ENCODE data around the gene SCGB1D2.
"Not testable (repeated sequence)": the region's sequence is repeated elsewhere in the genome, so short reads cannot be mapped to it uniquely, and the experiment has no call there.

Gene SCGB1D2

DNA sequence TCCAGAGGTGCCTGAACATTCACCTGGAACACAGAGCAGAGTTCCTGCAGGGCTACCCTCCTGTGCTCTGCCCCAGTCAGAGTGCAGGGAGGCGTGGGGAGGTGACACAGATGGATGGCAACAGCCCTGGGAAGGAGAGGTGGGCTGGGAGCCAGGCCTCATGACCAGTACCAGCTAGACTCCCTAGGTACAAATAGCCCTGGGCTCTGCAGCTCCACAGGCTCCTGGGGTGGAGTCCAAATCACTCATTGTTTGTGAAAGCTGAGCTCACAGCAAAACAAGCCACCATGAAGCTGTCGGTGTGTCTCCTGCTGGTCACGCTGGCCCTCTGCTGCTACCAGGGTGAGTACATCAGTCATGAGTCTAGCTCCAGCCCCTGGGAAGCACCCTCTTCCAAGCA, at the start of gene SCGB1D2:
Gene SCGB1D2, plus strand, starts transcription at position 219 of the 400 bp plus-strand sequence. Its CDS starts 69 bp downstream, at position 288.
- no peak for DNase-seq

DNA sequence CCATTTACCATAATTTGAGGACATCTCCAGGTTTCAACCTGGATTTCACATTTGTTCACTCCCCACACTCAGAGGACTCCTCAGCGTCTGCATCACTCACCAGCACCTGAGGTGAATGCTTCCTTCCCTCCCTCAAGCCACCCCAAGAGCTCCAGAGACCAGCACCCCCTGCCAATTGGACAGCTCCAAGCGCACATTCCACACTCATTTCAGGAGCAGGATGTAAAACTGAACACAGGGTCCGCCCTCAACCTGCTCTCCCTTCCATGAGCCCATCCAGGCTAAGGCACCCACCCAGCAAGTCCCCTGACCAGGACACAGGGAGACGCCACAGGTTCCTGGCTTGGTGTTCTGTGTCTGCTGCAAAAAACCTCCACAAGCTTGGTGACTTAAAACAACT, 48.1 kb upstream of the SCGB1D2 start:
- no peak for DNase-seq

DNA sequence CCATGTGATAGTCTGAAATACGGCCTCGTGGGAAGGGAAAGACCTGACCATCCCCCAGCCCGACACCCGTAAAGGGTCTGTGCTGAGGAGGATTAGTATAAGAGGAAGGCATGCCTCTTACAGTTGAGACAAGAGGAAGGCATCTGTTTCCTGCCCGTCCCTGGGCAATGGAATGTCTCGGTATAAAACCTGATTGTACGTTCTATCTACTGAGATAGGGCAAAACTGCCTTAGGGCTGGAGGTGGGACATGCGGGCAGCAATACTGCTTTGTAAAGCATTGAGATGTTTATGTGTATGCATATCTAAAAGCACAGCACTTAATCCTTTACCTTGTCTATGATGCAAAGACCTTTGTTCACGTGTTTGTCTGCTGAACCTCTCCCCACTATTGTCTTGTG, 47.0 kb upstream of the SCGB1D2 start:
- DNase-seq, result not testable (repeated sequence)

- no peak for DNase-seq
Observed at GRCh38 chr11:62195945-62196344, 46.1 kb upstream of the SCGB1D2 start.

- DNase-seq, result not testable (repeated sequence)
Observed at GRCh38 chr11:62197400-62197799, 44.6 kb upstream of the SCGB1D2 start.

GRCh38 chr11:62201376-62201775, 40.7 kb upstream of the SCGB1D2 start:
- no peak for DNase-seq

DNA sequence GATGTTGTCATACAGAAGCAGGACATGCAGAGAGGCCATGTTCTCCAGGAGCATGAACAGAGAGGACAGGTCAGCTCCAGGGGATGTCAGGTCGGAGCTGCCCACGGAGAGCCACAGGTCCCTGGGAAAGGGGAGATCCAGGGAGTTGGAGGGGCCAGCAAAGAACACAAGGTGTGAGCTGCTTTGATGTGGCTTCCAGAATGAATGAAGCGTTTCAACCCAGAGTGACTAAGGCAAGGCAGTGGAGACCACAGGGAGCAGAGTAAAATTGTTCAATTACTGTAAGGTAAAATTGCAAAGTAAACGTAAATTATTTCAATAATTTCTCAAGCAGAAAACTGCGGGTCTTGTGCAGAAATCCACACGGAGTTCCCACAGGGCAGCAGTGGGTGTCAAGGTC, 39.1 kb upstream of the SCGB1D2 start:
- no peak for DNase-seq

- DNase-seq, result no peak
Observed at GRCh38 chr11:62204430-62204829, 37.6 kb upstream of the SCGB1D2 start.

GRCh38 chr11:62205441-62205840, 36.6 kb upstream of the SCGB1D2 start:
- no peak for DNase-seq

GRCh38 chr11:62206276-62207066, 35.6 kb upstream of the SCGB1D2 start:
- not testable (repeated sequence) for DNase-seq

- DNase-seq, result no peak
Observed at GRCh38 chr11:62208785-62209144, 33.3 kb upstream of the SCGB1D2 start.

GRCh38 chr11:62217191-62217748, 24.8 kb upstream of the SCGB1D2 start:
- no peak for DNase-seq

DNA sequence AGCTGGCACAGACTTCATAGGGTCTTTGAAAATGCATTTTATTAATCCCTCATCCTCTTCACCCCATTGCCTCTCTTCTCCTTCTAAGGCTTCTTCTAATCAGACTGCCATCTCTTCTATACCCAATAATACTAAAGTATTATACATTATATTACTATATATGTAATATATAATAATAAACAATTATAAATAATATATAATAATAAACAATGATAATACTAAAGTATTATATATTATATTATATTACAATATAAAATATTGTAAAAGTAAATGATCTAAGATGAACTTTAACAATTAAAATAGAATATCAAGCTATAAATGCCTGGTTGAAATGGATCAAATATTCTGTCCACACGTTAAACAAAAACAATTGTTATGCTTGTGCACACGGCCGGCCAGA, 20.5 kb upstream of the SCGB1D2 start:
- no peak for DNase-seq

DNA sequence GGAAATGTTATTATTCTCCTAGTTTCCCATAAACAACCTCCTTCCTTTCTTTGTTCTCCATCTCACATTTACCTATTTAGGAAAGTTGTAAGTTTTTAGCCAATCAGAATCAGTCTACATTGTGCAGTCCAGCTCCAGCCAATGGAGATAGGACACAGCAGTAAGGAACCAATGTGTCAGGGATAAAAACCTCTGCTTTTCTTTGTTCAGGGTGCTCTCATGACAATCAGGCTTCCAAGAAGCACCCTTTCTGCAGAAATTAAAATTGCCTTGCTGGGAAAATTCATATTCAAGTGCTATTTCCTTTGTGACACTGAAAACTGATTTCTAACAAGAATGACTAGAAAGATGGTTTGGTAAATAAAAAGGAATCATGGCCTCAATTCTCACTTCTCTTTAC, 18.9 kb upstream of the SCGB1D2 start:
- DNase-seq, result no peak

DNA sequence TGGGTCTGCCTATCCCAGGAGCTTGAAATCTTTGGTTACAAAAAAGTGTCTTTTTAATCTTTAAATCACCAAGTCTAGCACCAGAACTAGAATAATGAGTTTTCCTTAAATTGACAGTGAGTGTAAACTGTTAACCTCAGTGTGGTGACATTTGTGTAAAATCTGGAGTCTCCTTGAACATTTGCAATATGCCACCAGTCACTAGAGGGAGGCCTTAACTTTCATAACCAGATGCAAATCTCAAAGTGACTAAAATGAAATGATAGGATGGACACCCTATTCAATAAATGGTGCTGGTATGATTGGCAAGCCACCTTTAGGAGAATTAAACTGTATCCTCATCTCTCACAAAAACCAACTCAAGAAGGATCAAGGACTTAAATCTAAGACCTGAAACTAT, 8.3 kb upstream of the SCGB1D2 start:
- DNase-seq, result no peak

GRCh38 chr11:62236187-62236586, 5.9 kb upstream of the SCGB1D2 start:
- DNase-seq, result no peak

DNA sequence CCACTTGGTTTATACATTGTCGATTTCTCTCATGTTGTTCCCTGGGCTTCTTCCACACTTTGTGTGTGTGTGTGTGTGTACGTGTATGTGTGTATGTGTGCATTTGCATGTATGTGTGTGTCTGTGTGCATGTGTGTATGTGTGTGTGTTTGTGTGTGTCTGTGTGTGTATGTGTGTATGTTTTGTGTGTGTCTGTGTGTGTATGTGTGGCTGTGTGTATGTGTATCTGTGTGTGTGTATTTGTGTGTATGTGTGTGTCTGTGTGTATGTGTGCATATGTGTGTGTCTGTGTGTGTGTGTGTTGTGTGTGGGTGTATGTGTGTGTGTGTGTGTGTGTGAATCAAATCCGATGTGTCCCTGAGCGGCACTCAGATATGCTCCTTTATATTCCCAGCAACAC, 4.5 kb upstream of the SCGB1D2 start:
- no peak for DNase-seq

DNA sequence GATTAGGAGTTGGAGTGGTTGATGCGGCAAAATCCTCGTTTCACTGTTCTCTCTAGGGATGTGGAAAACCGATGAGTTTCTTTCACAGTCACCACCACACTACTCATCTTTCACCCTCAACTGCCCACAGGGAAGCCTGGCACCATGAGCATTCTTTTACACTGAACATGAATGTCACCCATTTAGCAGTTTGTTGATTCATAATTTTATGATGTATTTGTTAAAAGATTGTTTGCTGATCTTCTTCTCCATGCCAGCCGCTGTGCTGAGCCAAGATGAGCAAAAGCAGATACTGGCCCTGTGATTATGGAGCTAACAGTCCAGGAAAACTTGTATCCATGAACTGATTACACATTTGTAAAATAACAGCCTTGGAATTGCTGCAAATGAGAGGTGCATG, 3.9 kb upstream of the SCGB1D2 start:
- no peak for DNase-seq

- DNase-seq, result no peak
Observed at GRCh38 chr11:62241095-62241494, 944 bp upstream of the SCGB1D2 start.

GRCh38 chr11:62245271-62245753, 3.3 kb downstream of the SCGB1D2 start:
- DNase-seq, result no peak

DNA sequence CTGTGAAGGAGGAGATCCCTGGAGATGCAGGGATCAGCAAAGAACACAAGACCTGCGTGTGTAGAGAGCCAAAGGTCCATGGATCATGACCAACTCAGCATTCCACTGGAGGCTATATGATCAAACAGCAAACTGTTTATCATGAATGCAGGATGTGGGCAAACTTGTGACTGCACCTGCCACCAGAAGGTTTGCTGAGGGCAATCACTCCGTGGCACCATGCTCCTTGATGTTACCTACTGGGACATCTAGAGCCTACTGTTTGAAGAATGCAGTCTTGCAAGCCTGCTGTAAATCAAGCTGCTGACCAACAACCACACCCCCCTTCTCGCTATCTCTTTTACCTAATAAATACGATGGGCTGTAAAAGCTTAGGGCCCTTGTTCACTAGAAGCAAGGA, 9.7 kb downstream of the SCGB1D2 start:
- no peak for DNase-seq

DNA sequence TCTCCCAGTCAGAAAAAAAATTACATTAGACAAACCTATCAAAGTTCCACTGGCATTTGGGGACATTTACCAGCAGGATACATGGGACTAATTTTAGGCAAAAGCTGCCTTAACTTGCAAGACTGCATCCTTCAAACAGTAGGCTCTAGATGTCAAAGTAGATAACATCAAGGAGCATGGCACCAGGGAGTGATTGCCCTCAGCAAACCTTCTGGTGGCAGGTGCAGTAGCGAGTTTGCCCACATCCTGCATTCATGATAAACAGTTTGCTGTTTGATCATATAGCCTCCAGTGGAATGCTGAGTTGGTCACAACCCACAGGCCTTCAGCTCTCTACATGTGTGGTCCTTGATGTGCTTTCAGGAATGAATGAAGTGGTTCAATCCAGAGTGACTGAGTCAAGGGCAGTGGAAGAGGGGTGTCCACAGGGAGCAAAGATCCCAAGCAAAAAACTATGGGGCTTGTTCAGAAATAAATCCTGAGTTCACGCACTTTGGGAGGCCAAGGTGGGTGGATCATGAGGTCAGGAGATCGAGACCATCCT, 12.0 kb downstream of the SCGB1D2 start:
- no peak for DNase-seq

- DNase-seq, result no peak
Observed at GRCh38 chr11:62256281-62256680, 14.2 kb downstream of the SCGB1D2 start.

DNA sequence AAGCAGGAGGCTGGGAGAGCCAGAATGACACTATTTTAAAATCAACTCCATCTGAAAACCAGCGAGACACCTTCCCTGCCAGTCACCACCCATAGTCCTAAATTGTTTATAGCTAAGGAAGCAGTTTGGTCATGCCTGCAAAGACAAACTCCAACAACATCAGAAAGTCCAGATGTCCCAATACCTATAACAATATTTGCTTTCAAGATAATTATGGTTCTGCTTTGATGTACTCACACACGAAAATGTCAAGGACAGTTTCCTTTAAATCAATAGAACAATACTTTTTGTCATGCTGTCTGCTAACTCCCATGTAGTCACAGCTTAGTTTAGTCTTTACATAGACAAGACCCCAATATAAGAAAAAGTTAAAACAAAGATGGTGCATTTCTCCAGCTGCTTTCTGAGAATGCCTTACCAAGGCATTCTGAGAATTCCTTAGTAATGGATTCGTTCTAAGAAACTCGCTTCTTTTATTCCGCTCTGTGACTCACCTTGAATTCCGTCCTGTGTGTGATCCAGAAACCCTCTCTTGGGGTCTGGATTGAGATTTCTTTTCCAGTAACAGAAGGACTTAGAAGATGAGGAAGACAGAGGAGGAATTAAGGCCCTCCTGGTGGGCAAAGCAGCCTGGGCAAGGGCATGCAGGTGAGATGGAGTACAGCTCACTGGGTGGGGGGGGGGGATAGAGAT, 18.4 kb downstream of the SCGB1D2 start:
- no peak for DNase-seq
